Kidney epithelial cell (primary cell): ENCODE results near the gene CISD1. TPM values are rescaled to one million over a fixed set of nuclear protein-coding genes. Genes with fewer than 3 reads are reported as not detected.
"Not testable (repeated sequence)": the region's sequence is repeated elsewhere in the genome, so short reads cannot be mapped to it uniquely, and the experiment has no call there.

Source experiments
- DNase-seq: peaks from one replicate; pipeline ENCODE4 v3.0.0-alpha.2; 2010; ENCODE audit warnings: low read depth
- H3K27me3 ChIP-seq: 2 replicates; pipeline ENCODE4 v1.6.0; 2011; ENCODE audit warnings: low read length; ENCODE audit not compliant: control insufficient read depth, insufficient read depth
- H3K36me3 ChIP-seq: 2 replicates; pipeline ENCODE4 v1.5.1; 2011; ENCODE audit warnings: low read length; ENCODE audit not compliant: control insufficient read depth, insufficient read depth
- H3K4me3 ChIP-seq: 2 replicates; pipeline ENCODE4 v1.5.1; 2011; ENCODE audit warnings: low read depth, mild to moderate bottlenecking, control low read depth, low read length
- total RNA-seq: library from RNA; depleted of rRNA; stranded (reverse); fragments of >200 nt; gene quantifications from 2 replicates; pipeline ENCODE4 v1.2.3, GENCODE V29; 2015
- TF ChIP-seq, protein P1 (sequence below): IDR thresholded peaks from 2 replicates; pipeline ENCODE4 v1.5.1; 2011; ENCODE audit warnings: mild to moderate bottlenecking, moderate library complexity, low read length, control low read depth, inconsistent platforms; ENCODE audit not compliant: insufficient read depth, poor library complexity, severe bottlenecking

CISD1 gene
- total RNA-seq, 1 donor from 2014 or later = 17.0 TPM

DNA sequence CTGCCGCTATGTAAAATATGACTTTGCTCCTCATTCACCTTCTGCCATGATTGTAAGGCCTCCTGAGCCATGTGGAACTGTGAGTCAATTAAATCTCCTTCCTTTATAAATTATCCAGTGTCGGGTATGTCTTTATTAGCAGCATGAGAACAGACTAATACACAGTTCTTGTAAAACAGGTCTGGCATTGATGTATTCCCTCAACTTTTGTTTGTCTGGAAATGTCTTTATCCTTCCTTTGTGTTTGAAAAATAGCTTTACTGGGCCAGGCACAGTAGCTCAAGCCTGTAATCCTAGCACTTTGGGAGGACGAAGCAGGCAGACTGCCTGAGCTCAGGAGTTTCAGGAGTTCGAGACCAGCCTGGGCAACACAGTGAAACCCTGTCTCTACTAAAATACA is 15.8 kb upstream of the CISD1 start:
- TF ChIP-seq, protein P1, sequence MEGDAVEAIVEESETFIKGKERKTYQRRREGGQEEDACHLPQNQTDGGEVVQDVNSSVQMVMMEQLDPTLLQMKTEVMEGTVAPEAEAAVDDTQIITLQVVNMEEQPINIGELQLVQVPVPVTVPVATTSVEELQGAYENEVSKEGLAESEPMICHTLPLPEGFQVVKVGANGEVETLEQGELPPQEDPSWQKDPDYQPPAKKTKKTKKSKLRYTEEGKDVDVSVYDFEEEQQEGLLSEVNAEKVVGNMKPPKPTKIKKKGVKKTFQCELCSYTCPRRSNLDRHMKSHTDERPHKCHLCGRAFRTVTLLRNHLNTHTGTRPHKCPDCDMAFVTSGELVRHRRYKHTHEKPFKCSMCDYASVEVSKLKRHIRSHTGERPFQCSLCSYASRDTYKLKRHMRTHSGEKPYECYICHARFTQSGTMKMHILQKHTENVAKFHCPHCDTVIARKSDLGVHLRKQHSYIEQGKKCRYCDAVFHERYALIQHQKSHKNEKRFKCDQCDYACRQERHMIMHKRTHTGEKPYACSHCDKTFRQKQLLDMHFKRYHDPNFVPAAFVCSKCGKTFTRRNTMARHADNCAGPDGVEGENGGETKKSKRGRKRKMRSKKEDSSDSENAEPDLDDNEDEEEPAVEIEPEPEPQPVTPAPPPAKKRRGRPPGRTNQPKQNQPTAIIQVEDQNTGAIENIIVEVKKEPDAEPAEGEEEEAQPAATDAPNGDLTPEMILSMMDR = no peak
- DNase-seq = no peak
- Histone ChIP-seq H3K36me3 (no peaks in the 10 kb centered on the region), H3K27me3 (no peaks in the 10 kb centered on the region), H3K4me3 (no peak overlapping the region)

DNA sequence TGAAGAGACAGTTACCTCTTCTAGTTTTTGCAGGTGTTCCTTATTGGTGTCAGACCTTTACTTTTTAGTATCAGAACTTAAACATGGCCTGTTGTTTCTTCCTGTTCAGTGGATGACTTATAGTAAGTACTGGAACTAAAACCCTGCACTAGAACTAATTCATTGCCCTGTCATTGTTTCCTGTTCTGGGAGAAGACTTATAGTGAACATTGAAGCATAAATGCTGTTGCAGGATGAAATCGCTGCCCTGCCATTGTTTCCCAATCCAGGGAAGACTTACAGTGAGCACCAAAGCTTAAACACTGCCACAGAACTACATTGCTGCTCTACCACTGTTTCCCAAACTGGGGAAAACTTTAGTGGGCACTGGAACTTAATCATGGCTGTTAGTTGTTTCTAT is 14.3 kb upstream of the CISD1 start:
- no peaks in the 10 kb centered on the region for H3K36me3 ChIP-seq
- no peaks in the 10 kb centered on the region for H3K27me3 ChIP-seq
- TF ChIP-seq, protein P1 = no peak
- no peak overlapping the region for H3K4me3 ChIP-seq
- DNase-seq = no peak

GRCh38 chr10:58256013-58256780 is 12.8 kb upstream of the CISD1 start:
- not testable (repeated sequence) for DNase-seq, H3K27me3 ChIP-seq

GRCh38 chr10:58258977-58259692 is 9.8 kb upstream of the CISD1 start:
- TF ChIP-seq, protein P1 = no peak
- no peaks in the 10 kb centered on the region for H3K36me3 ChIP-seq
- no peaks in the 10 kb centered on the region for H3K27me3 ChIP-seq
- H3K4me3 ChIP-seq = no peak overlapping the region
- no peak for DNase-seq

More at GRCh38 chr10:58256013-58256780, 12.8 kb upstream of the CISD1 start:
- H3K4me3 ChIP-seq, H3K36me3 ChIP-seq: not testable (repeated sequence)

- Histone ChIP-seq H3K4me3 (no peak overlapping the region), H3K36me3 (no peaks in the 10 kb centered on the region), H3K27me3 (no peaks in the 10 kb centered on the region)
- TF ChIP-seq, protein P1 = no peak
- DNase-seq = no peak
Measured at GRCh38 chr10:58260334-58260733, 8.6 kb upstream of the CISD1 start.

GRCh38 chr10:58262766-58263165 is 6.2 kb upstream of the CISD1 start:
- H3K4me3 ChIP-seq = no peak overlapping the region
- no peaks in the 10 kb centered on the region for H3K27me3 ChIP-seq
- H3K36me3 ChIP-seq = no peaks in the 10 kb centered on the region
- TF ChIP-seq, protein P1 = no peak
- no peak for DNase-seq
